Activated T-cell treated with anti-CD3 and anti-CD28 coated beads, Interleukin-2, amount 50 U/mL, for 48 hours (primary cell): Measurements from ENCODE around the gene TMEM144.
"Not testable (repeated sequence)": the region's sequence is repeated elsewhere in the genome, so short reads cannot be mapped to it uniquely, and the experiment has no call there.

ENCODE experiments used
- DNase-seq, 2 experiments: peaks; one replicate each; pipeline ENCODE4 v3.0.0-alpha.2; 2020

TMEM144 gene

GRCh38 chr4:158192439-158193158, 17.7 kb upstream of the TMEM144 start:
- DNase-seq = no peak

- no peak for DNase-seq
Observed at GRCh38 chr4:158193171-158193749, 17.0 kb upstream of the TMEM144 start.

- DNase-seq = no peak
Observed at GRCh38 chr4:158195297-158195696, 15.0 kb upstream of the TMEM144 start.

- DNase-seq = no peak
Observed at GRCh38 chr4:158197194-158197776, 13.0 kb upstream of the TMEM144 start.

GRCh38 chr4:158200214-158200613, 10.1 kb upstream of the TMEM144 start:
- DNase-seq = no peak

- no peak for DNase-seq
Observed at GRCh38 chr4:158201322-158201721, 9.0 kb upstream of the TMEM144 start.

- DNase-seq = no peak
Observed at GRCh38 chr4:158201876-158202275, 8.4 kb upstream of the TMEM144 start.

- no peak for DNase-seq
Observed at GRCh38 chr4:158202481-158202880, 7.8 kb upstream of the TMEM144 start.

- DNase-seq = no peak
Observed at GRCh38 chr4:158203436-158203835, 6.8 kb upstream of the TMEM144 start.

GRCh38 chr4:158203929-158204328, 6.4 kb upstream of the TMEM144 start:
- DNase-seq = no peak

- no peak for DNase-seq
Observed at GRCh38 chr4:158208963-158209640, 1.2 kb upstream of the TMEM144 start.

GRCh38 chr4:158211222-158211621, 936 bp downstream of the TMEM144 start:
- no peak for DNase-seq

GRCh38 chr4:158213466-158213865, 3.2 kb downstream of the TMEM144 start:
- no peak for DNase-seq

GRCh38 chr4:158214856-158215255, 4.6 kb downstream of the TMEM144 start:
- no peak for DNase-seq

- no peak for DNase-seq
Observed at GRCh38 chr4:158217763-158218162, 7.5 kb downstream of the TMEM144 start.

- no peak for DNase-seq
Observed at GRCh38 chr4:158219623-158220022, 9.3 kb downstream of the TMEM144 start.

GRCh38 chr4:158224318-158224717, 14.0 kb downstream of the TMEM144 start:
- DNase-seq = not testable (repeated sequence)

GRCh38 chr4:158224999-158225398, 14.7 kb downstream of the TMEM144 start:
- not testable (repeated sequence) for DNase-seq

- DNase-seq = not testable (repeated sequence)
Observed at GRCh38 chr4:158227880-158228279, 17.6 kb downstream of the TMEM144 start.

GRCh38 chr4:158228399-158228798, 18.1 kb downstream of the TMEM144 start:
- not testable (repeated sequence) for DNase-seq

GRCh38 chr4:158229768-158230167, 19.5 kb downstream of the TMEM144 start:
- no peak for DNase-seq

- DNase-seq = no peak
Observed at GRCh38 chr4:158234671-158235070, 24.4 kb downstream of the TMEM144 start.

GRCh38 chr4:158236304-158237030, 26.2 kb downstream of the TMEM144 start:
- no peak for DNase-seq
